HG03439 (cell line): Measurements from ENCODE around the gene PDC.
"Not testable (repeated sequence)": the region's sequence is repeated elsewhere in the genome, so short reads cannot be mapped to it uniquely, and the experiment has no call there.

Experiments
- ATAC-seq: cut with Tn5 transposase; IDR thresholded peaks from one replicate; pipeline ENCODE4 v1.9.1; 2021; ENCODE audit warnings: mild to moderate bottlenecking, moderate library complexity; ENCODE audit not compliant: unreplicated experiment

The PDC gene

DNA sequence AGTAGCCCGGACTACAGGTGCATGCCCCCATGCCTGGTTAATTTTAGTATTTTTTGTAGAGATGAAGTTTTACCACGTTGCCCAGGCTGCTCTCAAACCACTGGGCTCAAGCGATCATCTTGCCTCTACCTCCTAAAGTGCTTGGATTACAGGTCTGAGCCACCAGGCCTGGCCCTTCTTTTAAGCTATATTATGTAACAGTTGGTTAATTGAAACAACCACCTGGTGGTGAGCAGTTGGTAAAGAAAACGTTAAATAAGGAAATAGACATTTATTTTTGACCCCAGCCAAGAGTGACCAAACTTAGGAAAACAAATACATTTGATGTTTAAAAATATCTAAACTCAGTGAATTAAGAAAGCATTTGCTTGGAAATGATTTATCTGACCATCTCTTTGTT, 12.1 kb upstream of the PDC start:
- no peak for ATAC-seq

DNA sequence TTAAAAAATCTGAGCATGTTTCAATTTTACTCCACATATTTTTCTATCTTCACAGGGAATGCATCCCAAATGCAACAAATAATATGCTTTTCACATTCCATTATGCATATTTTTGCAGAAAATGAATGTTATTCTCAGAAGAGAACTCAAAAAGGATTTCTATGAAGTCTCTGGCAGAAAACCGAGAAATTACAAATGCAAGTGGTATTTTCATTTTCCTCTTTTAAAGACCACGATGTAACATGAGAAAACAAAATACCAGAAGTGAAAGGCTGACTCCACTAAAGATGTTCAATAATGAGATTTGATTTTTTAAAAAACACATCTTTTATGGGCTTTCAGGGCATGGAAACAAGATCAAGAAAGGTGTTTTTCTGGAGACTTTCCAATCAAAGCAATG, 5.0 kb upstream of the PDC start:
- ATAC-seq: no peak

DNA sequence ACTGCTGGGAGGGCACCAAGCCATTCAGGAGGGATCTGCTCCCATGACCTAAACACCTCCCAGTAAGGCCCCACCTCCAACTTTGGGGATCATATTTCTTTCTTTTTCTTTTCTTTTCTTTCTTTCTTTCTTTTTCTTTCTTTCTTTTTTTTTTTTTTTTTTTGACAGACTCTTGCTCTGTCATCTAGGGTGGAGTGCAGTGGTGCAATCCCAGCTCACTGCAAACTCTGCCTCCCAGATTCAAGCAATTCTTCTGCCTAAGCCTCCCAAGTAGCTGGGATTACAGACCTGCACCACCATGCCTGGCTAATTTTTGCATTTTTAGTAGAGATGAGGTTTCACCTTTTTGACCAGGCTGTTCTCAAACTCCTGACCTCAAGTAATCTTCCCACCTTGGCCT, 4.6 kb upstream of the PDC start:
- ATAC-seq: not testable (repeated sequence)

DNA sequence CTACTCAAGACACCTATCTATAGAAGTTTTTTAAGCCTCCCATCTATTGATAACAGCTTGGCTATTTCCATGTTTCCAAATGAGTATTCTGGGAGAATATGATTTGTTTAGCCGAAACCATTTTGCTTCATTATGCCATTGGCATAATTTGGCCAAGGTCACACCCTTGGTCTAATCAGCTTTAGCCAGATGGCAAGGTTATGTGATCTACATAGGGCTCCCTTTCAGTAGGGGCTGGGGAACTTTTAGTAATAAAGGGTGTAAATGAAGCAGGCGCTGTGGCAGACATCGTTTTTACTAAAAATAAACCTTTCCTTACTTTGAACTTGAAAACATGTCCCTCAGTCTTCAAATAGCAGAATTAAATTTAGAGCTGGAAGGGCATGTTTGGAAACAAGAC, 3.0 kb upstream of the PDC start:
- no peak for ATAC-seq

DNA sequence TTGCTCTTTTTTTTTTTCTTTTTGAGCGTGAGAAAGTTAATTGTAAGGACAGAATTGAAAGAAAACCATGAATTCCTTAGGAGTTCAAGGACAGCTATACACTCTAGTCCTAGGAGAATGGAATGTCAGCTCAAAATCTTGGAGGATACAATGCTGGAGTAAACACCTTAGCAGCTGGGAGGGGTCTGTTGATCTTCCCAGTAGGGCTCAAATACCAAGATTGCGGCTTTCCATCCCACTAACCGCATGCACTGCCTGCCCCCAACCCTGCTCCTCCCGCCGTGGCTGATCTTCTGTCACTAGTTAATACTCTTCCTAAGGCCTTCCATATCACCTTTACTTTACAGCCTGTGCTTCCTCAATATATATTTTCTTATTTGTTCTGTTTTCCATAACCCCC, 2.6 kb upstream of the PDC start:
- no peak for ATAC-seq

DNA sequence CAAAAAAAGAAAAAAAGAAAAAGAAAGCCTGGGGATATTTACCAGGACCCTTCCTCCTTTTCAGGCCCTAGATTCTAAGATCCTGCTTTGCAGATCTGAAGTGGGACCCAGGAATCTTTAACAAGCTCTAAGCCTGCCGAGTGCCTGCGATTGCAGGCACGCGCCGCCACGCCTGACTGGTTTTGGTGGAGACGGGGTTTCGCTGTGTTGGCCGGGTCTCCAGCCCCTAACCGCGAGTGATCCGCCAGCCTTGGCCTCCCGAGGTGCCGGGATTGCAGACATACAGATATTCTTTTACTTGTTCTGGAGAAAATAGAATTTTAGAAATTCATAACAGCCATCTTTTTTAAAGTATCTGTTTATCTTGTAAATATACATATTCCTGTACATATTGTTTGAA, 1.8 kb downstream of the PDC start:
- not testable (repeated sequence) for ATAC-seq

DNA sequence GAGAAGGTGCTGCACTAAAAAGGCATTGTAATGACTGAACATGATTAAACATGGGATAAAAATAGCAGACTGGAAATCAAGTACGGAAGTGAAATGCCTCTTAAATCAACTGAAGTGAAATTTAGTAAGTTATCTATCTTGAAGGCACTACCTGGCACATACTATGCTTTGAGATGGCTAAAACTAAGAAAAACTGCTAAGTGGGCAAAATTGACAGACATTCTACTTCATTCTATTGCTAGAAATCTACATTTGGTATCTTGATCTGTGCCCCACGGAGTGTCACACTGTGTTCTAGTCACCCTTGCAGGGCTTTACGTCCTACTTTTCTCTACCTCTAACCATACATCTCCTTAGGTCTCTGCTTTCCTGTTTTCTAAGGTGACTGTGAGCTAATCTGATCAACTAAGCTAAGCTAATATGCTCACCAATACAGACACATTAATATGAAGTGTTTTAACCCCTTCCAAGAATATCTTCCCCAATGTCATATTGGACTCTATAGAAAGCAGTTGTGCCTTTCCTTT, 4.1 kb downstream of the PDC start:
- ATAC-seq: no peak

DNA sequence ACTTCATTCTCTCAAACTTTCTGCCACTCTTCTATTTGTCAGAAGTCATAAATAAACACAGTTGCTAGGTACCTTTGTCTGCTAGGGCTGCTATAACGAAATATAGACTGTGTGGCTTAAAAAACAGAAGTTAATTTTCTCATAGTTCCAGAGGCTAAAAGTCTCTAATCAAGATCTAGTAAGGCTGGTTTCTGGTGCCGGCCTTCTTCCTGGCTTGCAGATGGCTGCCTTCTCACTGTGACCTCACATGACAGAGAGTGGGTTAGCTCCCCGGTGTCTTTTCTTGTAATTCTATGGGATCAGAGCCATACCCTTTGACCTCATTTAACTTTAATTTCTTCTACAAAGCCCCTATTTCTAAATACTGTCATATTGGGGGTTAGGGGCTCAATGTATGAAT, 5.9 kb downstream of the PDC start:
- no peak for ATAC-seq

DNA sequence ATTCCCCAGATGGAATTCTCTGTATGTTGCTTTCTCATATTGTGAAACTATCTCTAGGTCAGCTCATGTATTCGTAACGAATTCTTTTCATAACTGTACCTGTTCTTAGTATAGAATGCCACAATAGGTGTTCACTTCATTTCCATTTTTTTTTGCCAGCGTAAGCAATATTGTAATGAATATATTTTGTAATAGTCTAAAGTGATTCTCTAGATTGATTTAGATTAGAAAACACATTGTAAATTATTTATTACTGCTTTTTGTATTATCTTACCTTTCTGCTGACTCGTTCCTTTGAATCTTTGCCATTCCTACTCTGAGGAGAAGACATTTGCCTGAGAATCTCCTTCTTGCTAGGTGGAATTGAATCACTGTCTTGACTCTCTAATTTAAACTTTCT, 14.8 kb downstream of the PDC start:
- no peak for ATAC-seq

DNA sequence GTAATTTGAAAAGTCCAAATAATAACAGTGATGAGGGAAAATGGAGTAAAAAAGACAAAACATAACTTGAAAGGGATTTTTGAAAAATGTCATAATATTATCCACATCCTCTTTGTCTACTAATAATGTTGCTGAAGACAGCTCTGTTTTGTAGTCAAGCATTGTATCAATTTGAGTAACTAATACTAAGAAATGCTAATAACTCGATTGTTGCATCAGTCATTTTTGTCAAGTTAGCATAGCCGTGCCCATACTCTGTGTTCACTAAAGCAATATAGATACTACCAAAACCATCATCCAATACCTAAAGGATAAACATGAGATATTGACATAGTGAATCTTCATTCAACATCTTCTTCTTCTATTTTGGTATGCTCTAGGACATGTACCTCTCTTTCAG, 17.3 kb downstream of the PDC start:
- ATAC-seq: peak; percentile 54

DNA sequence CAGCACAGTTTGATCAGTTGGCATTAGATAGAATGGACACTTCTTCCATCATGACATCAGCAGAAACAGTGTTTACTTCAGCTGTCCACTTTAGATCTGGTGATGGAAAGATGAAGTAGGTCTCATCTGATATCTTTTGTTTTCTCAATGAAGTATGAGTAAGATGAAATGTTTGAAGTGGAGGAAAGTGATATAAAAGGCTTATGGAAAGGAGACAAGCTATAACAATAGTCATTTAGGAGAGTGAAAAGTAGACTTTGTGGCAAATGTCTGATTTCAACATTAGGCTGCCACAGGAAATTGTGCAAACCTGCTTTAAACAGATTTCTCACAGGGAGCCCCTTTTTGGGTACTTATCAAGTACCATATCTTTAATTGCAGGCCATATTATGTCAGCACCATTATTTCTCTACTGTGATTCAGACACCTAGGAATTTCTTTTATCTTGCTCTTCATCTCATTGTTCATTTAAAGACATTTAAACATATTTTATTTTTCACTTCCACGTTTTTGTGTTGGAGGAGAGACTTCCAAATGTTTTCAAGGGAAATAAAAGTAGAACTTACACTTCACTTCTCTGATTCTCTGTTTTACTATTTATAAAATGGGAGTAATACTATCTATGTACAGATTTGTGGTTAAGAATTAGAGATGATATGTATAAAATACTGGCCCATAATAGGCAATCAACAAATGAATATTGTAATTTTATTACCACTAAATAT, 18.1 kb downstream of the PDC start:
- no peak for ATAC-seq

DNA sequence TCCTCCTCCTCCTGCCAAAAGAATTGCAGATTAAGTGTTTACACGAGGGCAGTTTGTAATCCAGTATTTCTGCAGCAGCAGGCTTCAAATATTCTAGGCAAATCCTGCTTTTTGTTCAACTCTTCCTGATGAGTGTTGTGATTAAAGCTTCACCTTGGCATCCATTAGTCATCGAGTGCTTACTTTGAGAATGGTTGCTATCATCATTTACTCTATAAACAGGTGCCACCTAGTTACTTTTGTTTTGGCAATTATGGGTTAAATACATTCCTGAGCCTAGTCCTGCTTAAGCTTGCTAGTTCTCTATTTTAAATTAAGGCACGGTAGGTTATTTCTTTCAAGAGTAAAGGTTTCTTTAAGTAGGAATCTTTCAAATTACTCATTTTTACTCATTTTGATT, 20.3 kb downstream of the PDC start:
- ATAC-seq: no peak

DNA sequence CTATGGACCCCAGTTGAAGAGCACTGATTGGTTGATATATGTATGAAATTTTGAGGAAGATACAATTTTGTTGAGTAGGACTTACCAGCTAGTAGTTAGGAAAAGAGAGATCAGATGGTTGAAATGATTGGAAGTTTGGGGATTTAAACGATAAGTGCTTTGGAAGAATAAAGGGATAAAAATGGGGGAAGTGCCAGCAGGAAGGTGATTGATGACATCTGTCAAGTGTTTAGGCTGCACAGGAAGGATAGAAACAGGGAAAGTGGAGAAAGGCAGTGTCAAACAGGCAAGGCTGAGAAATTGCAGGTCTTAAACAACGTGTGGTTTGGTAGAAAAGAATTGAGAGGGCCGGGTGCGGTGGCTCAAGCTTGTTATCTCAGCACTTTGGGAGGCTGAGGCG, 22.3 kb downstream of the PDC start:
- ATAC-seq: no peak

DNA sequence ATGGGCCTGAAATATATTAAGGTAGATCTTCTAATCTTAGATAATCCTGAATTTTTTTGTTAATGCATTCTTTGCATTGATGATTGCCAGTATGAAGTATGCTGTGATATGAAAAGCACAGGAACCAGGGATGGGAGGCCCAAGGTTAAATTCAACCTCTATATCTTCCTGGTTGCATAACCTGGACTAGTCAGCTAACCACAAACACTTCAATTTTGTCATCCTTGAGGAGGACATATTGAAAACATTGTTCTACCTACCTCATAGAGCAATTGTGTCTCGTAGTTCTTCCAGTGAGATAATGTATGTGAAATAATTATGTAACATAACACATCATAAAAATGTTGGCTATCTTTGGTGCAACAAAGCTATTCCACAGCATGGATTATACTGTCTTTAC, 25.6 kb downstream of the PDC start:
- ATAC-seq: no peak

DNA sequence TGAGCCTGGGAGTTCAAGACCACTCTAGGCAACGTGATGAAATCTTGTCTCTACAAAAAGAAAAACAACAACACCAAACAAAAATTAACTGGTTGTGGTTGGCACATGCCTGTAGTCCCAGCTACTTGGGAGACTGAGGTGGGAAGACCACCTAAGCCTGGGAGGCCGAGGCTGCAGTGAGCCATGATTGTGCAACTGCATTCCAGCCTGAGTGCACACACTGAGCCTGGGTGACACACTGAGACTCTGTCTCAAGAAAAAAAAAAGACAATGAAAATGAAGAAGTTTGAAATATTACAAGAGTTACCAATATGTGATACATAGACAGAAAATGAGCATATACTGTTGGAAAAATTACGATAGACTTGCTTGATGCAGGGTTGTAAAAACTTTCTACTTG, 31.9 kb downstream of the PDC start:
- no peak for ATAC-seq

DNA sequence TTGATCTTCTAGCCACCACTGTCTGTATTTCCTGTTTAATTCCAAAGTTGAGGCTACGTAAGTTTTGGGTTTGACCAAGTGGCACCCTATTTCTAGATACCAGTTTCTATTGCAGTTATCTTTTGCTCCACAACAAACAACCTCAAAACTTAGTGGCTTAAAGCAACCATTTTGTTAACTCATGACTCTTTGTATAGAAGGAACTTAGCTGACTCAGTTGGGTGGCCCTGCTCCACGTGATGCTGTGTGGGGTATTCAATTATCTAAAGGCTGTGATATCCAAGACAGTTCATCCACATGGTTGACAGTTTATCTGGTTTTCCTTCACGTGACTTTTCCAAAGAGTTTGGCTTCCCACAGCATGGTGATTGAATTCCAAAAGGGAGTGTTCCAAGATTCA, 34.8 kb downstream of the PDC start:
- no peak for ATAC-seq

DNA sequence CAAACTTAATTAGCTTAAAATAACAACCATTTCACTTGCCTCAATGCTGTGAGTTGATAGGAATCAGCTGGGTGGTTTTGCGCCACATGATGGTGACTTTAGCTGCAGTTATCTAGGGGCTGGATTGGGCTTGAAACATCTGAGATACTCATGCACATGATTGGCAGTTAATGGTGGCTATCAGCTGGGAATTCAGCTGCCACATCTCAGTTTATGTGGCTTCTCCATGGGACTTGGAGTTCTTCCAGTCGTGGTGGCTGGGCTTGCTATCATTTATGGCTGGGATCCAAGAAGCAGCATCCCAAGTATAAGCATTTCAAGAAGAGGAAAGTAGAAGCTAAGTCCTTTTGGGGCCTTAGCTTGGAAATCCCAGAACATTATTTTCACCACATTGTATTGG, 36.4 kb downstream of the PDC start:
- ATAC-seq: no peak

DNA sequence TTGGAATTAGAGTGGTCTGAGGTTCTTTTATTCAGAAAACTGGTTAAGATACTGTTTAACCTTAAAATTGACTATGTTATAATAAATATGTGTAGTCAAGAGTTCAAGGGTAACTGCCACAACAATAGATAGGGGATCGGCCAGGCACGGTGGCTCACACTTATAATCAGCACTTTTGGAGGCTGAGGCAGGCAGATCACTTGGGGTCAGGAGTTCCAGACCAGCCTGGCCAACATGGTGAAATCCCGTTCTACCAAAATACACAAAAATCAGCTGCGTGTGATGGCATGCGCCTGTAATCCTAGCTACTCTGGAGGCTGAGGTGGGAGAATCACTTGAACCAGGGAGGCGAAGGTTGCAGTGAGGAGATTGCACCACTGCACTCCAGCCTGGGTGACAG, 39.5 kb downstream of the PDC start:
- no peak for ATAC-seq

DNA sequence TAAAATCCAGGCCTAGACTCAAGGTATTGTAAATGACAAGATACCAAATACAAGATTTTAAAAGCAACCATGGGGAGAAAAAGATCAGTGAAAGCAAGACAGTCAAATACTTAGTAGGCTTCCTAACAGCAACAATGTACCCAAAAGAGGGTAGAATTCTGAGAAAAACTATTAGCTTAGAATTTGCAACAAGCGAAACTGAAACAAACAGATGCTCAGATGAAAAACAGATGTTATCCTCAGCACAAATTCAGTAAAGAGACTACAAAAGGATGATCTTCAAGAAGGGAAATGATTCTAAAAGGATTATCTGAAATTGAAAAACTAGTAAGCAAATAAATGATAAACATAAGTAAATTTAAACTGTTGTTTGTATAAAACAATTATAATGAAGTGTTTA, 40.0 kb downstream of the PDC start:
- peak; percentile 92 for ATAC-seq

DNA sequence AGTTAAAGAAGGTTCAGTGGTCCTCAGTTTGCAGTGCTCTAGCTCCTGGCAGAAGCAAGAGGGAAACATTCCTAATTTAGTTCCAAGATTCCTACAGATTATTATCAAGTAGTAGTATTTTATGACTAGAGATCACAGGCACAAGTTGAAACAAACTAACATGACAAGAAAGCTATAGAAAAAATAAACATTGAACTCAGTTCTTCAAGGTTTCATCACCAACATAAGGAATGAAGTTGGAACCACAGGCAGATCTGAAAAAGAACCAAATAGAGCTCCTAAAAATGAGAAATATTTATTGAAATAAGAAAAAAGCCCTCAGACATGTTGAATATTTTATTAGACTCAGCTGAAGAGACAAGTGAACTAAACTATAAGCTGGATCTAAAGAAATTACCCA, 40.6 kb downstream of the PDC start:
- ATAC-seq: no peak

DNA sequence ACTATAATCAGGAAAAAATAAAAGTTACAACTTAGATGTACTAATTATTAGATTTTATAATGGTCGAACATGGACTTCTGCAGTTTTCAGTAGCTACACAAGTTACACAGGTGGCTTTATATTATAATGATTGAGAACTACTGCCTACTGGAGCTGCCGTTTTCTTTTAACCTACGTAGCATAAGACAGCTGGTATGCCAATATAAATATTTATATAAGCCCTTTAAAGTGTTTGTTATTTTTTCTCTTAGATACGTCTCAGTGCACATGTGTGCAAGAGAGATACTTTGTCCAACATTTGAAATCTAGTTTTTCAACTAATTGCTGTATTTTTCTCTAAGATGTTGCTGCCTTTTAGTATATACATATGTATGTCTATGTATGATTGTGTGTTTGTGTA, 42.4 kb downstream of the PDC start:
- no peak for ATAC-seq

DNA sequence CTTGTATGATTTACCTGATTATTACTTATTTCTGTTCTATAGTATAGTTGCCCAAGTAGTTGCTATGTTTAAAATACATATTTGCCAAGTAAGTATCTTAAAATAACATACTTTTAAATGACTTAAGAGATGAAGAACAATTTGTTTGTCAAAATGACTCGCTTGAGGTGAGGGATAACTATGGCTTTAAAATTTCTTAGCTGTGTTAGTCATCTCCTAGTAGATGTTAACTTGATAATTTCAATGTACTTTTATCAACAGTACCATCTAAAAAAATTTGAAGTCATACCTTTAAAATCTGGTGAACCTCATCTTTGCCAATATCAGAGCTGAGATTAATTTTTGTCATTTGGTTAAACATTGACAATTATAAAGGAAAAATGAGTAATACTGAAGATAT, 47.6 kb downstream of the PDC start:
- ATAC-seq: no peak

DNA sequence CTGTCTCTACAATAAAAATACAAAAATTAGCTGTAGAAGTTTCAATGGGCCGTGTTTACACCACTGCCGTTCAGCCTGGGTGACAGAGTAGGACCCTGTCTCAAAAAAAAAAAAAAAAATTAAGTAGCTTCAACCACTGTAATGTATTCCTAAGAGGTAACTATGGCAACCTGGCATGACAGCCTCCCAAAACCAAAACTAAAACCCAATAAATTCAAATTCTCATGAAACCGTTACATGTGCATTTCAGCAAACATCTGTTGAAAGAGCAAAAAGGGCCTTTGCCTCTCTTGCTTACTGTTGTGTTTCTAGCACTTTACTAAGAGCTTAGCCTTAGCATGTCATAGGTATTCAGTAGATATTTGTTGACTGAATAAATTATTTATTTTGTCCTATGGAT, 51.8 kb downstream of the PDC start:
- no peak for ATAC-seq
